H9 (cell line): ENCODE measurements around the gene DIS3L2. TPM values are rescaled to one million over a fixed set of nuclear protein-coding genes. Genes with fewer than 3 reads are reported as not detected.

Experiments
- DNase-seq: peaks from one replicate; pipeline ENCODE4 v3.0.0-alpha.2; 2017
- H2AFZ ChIP-seq: one replicate; pipeline ENCODE4 v1.6.1; 2013; ENCODE audit warnings: mild to moderate bottlenecking, low read length, control low read depth, moderate library complexity
- H2AK5ac ChIP-seq: 2 replicates; pipeline ENCODE4 v1.6.1; 2013; ENCODE audit warnings: low read length, control low read depth, mixed read lengths; ENCODE audit not compliant: insufficient read length
- H2BK120ac ChIP-seq: one replicate; pipeline ENCODE4 v1.6.1; 2013; ENCODE audit warnings: low read depth, mild to moderate bottlenecking, low read length, control low read depth, inconsistent platforms; ENCODE audit not compliant: poor library complexity, severe bottlenecking
- H2BK12ac ChIP-seq: 2 replicates; pipeline ENCODE4 v1.6.1; 2013; ENCODE audit warnings: low read length, control low read depth, mixed read lengths, low read depth; ENCODE audit not compliant: insufficient read length
- H2BK15ac ChIP-seq: 2 replicates; pipeline ENCODE4 v1.6.1; 2013; ENCODE audit warnings: low read depth, low read length, control low read depth
- H2BK20ac ChIP-seq: one replicate; pipeline ENCODE4 v1.6.1; 2013; ENCODE audit warnings: low read depth, mild to moderate bottlenecking, low read length, control low read depth, inconsistent platforms; ENCODE audit not compliant: poor library complexity, severe bottlenecking
- H2BK5ac ChIP-seq: 2 replicates; pipeline ENCODE4 v1.6.1; 2013; ENCODE audit warnings: low read length, control low read depth, mixed read lengths; ENCODE audit not compliant: insufficient read length
- H3K14ac ChIP-seq: 2 replicates; pipeline ENCODE4 v1.6.1; 2013; ENCODE audit warnings: low read length, control low read depth; ENCODE audit not compliant: insufficient read depth
- H3K18ac ChIP-seq: 2 replicates; pipeline ENCODE4 v1.6.1; 2013; ENCODE audit warnings: low read depth, mild to moderate bottlenecking, mixed read lengths, low read length, control low read depth; ENCODE audit not compliant: insufficient read length
- H3K23ac ChIP-seq: 2 replicates; pipeline ENCODE4 v1.6.1; 2013; ENCODE audit warnings: low read length, control low read depth, mixed read lengths, low read depth; ENCODE audit not compliant: insufficient read length
- H3K23me2 ChIP-seq: 2 replicates; pipeline ENCODE4 v1.6.1; 2013; ENCODE audit warnings: low read depth, mild to moderate bottlenecking, mixed read lengths, low read length, control low read depth; ENCODE audit not compliant: insufficient read length, poor library complexity, severe bottlenecking
- H3K27ac ChIP-seq: 2 replicates; pipeline ENCODE4 v1.5.1; 2013; ENCODE audit warnings: low read length, control low read depth, mixed read lengths, low read depth; ENCODE audit not compliant: insufficient read length
- H3K27me3 ChIP-seq: 2 replicates; pipeline ENCODE4 v1.6.1; 2013; ENCODE audit warnings: low read length, control low read depth, inconsistent platforms; ENCODE audit not compliant: insufficient read depth
- H3K4ac ChIP-seq: 2 replicates; pipeline ENCODE4 v1.6.1; 2013; ENCODE audit warnings: low read depth, mild to moderate bottlenecking, control low read depth, inconsistent platforms, low read length, moderate library complexity
- H3K4me1 ChIP-seq: 2 replicates; pipeline ENCODE4 v1.6.1; 2013; ENCODE audit warnings: low read length, control low read depth, inconsistent platforms; ENCODE audit not compliant: insufficient read depth
- H3K4me2 ChIP-seq: 2 replicates; pipeline ENCODE4 v1.6.1; 2013; ENCODE audit warnings: low read length, control low read depth, mixed read lengths; ENCODE audit not compliant: insufficient read length, insufficient read depth
- H3K56ac ChIP-seq: 2 replicates; pipeline ENCODE4 v1.6.1; 2013; ENCODE audit warnings: low read depth, mild to moderate bottlenecking, mixed read lengths, low read length, control low read depth; ENCODE audit not compliant: insufficient read length
- H3K79me1 ChIP-seq: 2 replicates; pipeline ENCODE4 v1.6.1; 2013; ENCODE audit warnings: low read depth, mild to moderate bottlenecking, moderate library complexity, low read length, control low read depth, inconsistent platforms; ENCODE audit not compliant: insufficient read depth, poor library complexity, severe bottlenecking
- H3K79me2 ChIP-seq: 2 replicates; pipeline ENCODE4 v1.6.1; 2013; ENCODE audit warnings: low read length, control low read depth, inconsistent platforms; ENCODE audit not compliant: insufficient read depth
- H3K9ac ChIP-seq: 2 replicates; pipeline ENCODE4 v1.6.1; 2013; ENCODE audit warnings: low read length, control low read depth, mixed read lengths; ENCODE audit not compliant: insufficient read length; ENCODE audit errors: extremely low read depth
- H3K9me3 ChIP-seq: one replicate; pipeline ENCODE4 v1.6.1; 2013; ENCODE audit warnings: low read depth, low read length, inconsistent platforms; ENCODE audit not compliant: control insufficient read depth
- H3T11ph ChIP-seq: one replicate; pipeline ENCODE4 v1.6.1; 2013; ENCODE audit warnings: mild to moderate bottlenecking, low read length, control low read depth, inconsistent platforms
- H4K20me1 ChIP-seq: one replicate; pipeline ENCODE4 v1.6.1; 2013; ENCODE audit not compliant: control insufficient read depth, insufficient read length, insufficient read depth
- H4K5ac ChIP-seq: 2 replicates; pipeline ENCODE4 v1.6.1; 2013; ENCODE audit warnings: low read depth, mild to moderate bottlenecking, mixed read lengths, low read length, control low read depth; ENCODE audit not compliant: insufficient read length
- H4K8ac ChIP-seq: replicated peaks from 2 replicates; pipeline ENCODE4 v1.6.1; 2013; ENCODE audit warnings: low read length, control low read depth, mixed read lengths, low read depth; ENCODE audit not compliant: insufficient read length
- H4K91ac ChIP-seq: 2 replicates; pipeline ENCODE4 v1.6.1; 2013; ENCODE audit warnings: low read depth, mild to moderate bottlenecking, moderate library complexity, mixed read lengths, low read length, control low read depth; ENCODE audit not compliant: insufficient read length
- H3K27ac Mint-ChIP-seq, 3 experiments: 2 replicates in 2 of 3; 3 replicates in 1 of 3; pipeline ENCODE4 v1.8.0; 2020 to 2021; ENCODE audit warnings: mixed read lengths in 3 of 3, mild to moderate bottlenecking in 1 of 3, moderate library complexity in 1 of 3
- H3K27me3 Mint-ChIP-seq: 2 replicates; pipeline ENCODE4 v1.8.0; 2021; ENCODE audit warnings: low read depth, mild to moderate bottlenecking, moderate library complexity, mixed read lengths
- H3K36me3 Mint-ChIP-seq, 3 experiments: 2 replicates in 2 of 3; 3 replicates in 1 of 3; pipeline ENCODE4 v1.8.0; 2020 to 2021; ENCODE audit warnings: low read depth in 3 of 3, mixed read lengths in 3 of 3; ENCODE audit not compliant: insufficient read depth in 1 of 3
- H3K4me1 Mint-ChIP-seq, 2 experiments: 2 replicates each; pipeline ENCODE4 v1.8.0; 2020; ENCODE audit warnings: mixed read lengths in 2 of 2
- H3K4me3 Mint-ChIP-seq, 2 experiments: 2 replicates in 1 of 2; 3 replicates in 1 of 2; pipeline ENCODE4 v1.8.0; 2020 to 2021; ENCODE audit warnings: mild to moderate bottlenecking in 2 of 2, mixed read lengths in 2 of 2, moderate library complexity in 1 of 2
- H3K9me3 Mint-ChIP-seq, 2 experiments: 2 replicates in 1 of 2; 3 replicates in 1 of 2; pipeline ENCODE4 v1.8.0; 2020; ENCODE audit warnings: mild to moderate bottlenecking in 2 of 2, mixed read lengths in 2 of 2, moderate library complexity in 1 of 2
- CTCF ChIP-seq: fragments of 200-600 bp; sonication (generic); conservative IDR thresholded peaks from 3 replicates; pipeline ENCODE4 v1.8.0; 2021; ENCODE audit warnings: antibody characterized with exemption, mild to moderate bottlenecking
- WGBS: extraction: QIAGEN DNeasy Blood & Tissue Kit; methylation state at CpG from one replicate; pipeline ENCODE4 v1.1.7; 2013; ENCODE audit warnings: missing lambda C conversion rate, low lambda C conversion rate, mixed read lengths; ENCODE audit not compliant: insufficient read length; ENCODE audit errors: extremely low coverage; 5-methylcytosine and 5-hydroxymethylcytosine counted together
- total RNA-seq: library from RNA; stranded (reverse); gene quantifications from 2 replicates; pipeline ENCODE4 v1.2.1, GENCODE V29; 2021

Gene DIS3L2
- total RNA-seq, 1 experiment from 2014 or later = 28.1 TPM

GRCh38 chr2:232216028-232216427 is 254.5 kb downstream of the DIS3L2 start:
- Histone ChIP-seq H4K91ac (no peak overlapping the region), H2BK120ac (no peak overlapping the region), H3K79me2 (no peaks in the 10 kb centered on the region), H3T11ph (no peak overlapping the region), H3K9ac (no peak overlapping the region), H3K27ac (no peak overlapping the region), H2AFZ (no peak overlapping the region), H3K9me3 (no peaks in the 10 kb centered on the region), H2BK15ac (no peak overlapping the region), H3K4me1 (no peaks in the 10 kb centered on the region), H4K5ac (no peak overlapping the region), H3K56ac (no peak overlapping the region), H4K20me1 (no peaks in the 10 kb centered on the region), H3K79me1 (no peaks in the 10 kb centered on the region), H3K23me2 (no peaks in the 10 kb centered on the region), H3K4ac (no peak overlapping the region), H4K8ac (no peak overlapping the region), H2BK20ac (no peak overlapping the region), H2BK12ac (no peak overlapping the region), H3K14ac (no peak overlapping the region), H3K27me3 (no peaks in the 10 kb centered on the region), H2BK5ac (no peak overlapping the region), H2AK5ac (no peak overlapping the region), H3K4me2 (no peak overlapping the region), H3K23ac (no peak overlapping the region), H3K18ac (no peak overlapping the region)
- H3K27me3 Mint-ChIP-seq = no peaks in the 10 kb centered on the region
- no peak overlapping the region for H3K27ac Mint-ChIP-seq
- H3K9me3 Mint-ChIP-seq = no peaks in the 10 kb centered on the region
- DNase-seq = no peak
- no peak overlapping the region for H3K4me3 Mint-ChIP-seq
- H3K36me3 Mint-ChIP-seq = no peaks in the 10 kb centered on the region
- no CpG with 5 or more reads among the region's 3 CpGs for WGBS
- peaks cover 2 to 6% of the 10 kb centered on the region in 2 experiments; a peak in 3 of 4 replicates for H3K4me1 Mint-ChIP-seq
- no peak for TF ChIP-seq CTCF
